Activated naive CD4-positive, alpha-beta T cell treated with anti-CD3 and anti-CD28 coated beads, Interleukin-2, amount 50 U/mL, for 72 hours (primary cell): ENCODE results near the gene CEP95. TPM values are rescaled to one million over a fixed set of nuclear protein-coding genes. Genes with fewer than 3 reads are reported as not detected.
"Not testable (repeated sequence)": the region's sequence is repeated elsewhere in the genome, so short reads cannot be mapped to it uniquely, and the experiment has no call there.

ENCODE experiments used
- ATAC-seq, 2 donors: fragments of 150-1000 bp; cut with Tn5 transposase; 2 replicates each; pipeline ENCODE4 v1.10.0; 2021; ENCODE audit warnings: mild to moderate bottlenecking in 2 of 2, moderate library complexity in 2 of 2
- DNase-seq, 2 donors: peaks; one replicate each; pipeline ENCODE4 v3.0.0; 2021 to 2022; ENCODE audit warnings: low spot score in 2 of 2
- H3K27ac Mint-ChIP-seq, 2 donors: one replicate each; pipeline ENCODE4 v1.8.0; 2022; ENCODE audit warnings: mild to moderate bottlenecking in 2 of 2, mixed read lengths in 2 of 2
- H3K36me3 Mint-ChIP-seq, 2 donors: one replicate each; pipeline ENCODE4 v1.8.0; 2022; ENCODE audit warnings: mixed read lengths in 2 of 2
- H3K9me3 Mint-ChIP-seq, 2 donors: one replicate each; pipeline ENCODE4 v1.8.0; 2022; ENCODE audit warnings: mixed read lengths in 2 of 2
- total RNA-seq, 2 donors: library from RNA; stranded (reverse); gene quantifications; one replicate each; pipeline ENCODE4 v1.2.3, GENCODE V29; 2022

The CEP95 gene, protein sequence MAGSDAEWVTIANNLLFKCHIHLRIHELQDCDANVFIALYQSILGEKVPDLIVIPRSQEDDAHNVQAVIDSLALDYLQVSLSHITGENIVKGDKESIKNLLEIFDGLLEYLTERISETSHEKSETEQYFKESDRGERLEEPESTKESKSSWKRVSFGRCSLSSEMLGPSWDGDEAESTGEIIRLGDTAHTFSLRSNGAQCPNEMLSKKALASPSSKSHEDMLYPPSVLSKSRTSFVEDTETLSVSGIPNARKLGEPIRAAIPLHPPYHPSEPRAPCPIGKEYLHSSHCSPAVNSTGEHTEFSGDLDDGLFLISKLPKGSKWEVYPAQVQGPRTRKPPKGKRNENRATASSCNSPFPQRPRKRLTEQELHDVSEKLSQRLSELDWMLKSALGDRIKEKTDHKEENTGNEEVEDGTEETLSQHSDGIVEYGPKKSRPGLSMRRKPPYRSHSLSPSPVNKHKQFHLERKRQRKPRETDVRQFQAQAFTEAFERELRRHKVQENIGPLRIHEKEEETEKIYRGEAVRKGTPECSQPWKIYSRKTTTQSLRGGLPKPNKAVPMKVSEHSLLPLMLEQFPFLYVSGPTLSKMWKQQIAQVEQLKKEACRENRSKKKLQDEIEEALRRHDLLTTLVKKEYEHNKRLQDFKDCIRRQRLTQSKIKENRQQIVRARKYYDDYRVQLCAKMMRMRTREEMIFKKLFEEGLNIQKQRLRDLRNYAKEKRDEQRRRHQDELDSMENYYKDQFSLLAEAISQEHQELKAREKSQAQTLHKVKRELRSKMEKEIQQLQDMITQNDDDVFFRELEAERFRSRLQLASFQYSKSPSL
- total RNA-seq = 100 to 1,000 TPM in 1 of 2 donors, 10 to 100 TPM in 1; 49.5 to 142 TPM

GRCh38 chr17:64506576-64507412 is at the start of gene CEP95:
Gene CEP95 (plus strand): TSS chr17:64506977. CDS start chr17:64507098, 121 bp downstream.
- DNase-seq = peak; percentile 93 to 97
- ATAC-seq = peak; percentile 58 to 69
- peak within 1 kb of the TSS; percentile 100 for H3K27ac Mint-ChIP-seq
- H3K36me3 Mint-ChIP-seq = peaks cover 58 to 64% of the 10 kb centered on the region in 2 donors
- H3K9me3 Mint-ChIP-seq = no peaks in the 10 kb centered on the region

GRCh38 chr17:64457156-64457555 is 49.6 kb upstream of the CEP95 start:
- no peaks in the 10 kb centered on the region for H3K9me3 Mint-ChIP-seq
- peak overlapping the region in 1 of 2 donors; percentile 53 for H3K27ac Mint-ChIP-seq
- no peak for DNase-seq
- ATAC-seq = no peak
- no peaks in the 10 kb centered on the region for H3K36me3 Mint-ChIP-seq

- H3K9me3 Mint-ChIP-seq = no peaks in the 10 kb centered on the region
- no peak for ATAC-seq
- H3K27ac Mint-ChIP-seq = peak overlapping the region in 1 of 2 donors; percentile 52
- no peaks in the 10 kb centered on the region for H3K36me3 Mint-ChIP-seq
- DNase-seq = no peak
Observed at GRCh38 chr17:64458756-64459155, 48.0 kb upstream of the CEP95 start.

DNA sequence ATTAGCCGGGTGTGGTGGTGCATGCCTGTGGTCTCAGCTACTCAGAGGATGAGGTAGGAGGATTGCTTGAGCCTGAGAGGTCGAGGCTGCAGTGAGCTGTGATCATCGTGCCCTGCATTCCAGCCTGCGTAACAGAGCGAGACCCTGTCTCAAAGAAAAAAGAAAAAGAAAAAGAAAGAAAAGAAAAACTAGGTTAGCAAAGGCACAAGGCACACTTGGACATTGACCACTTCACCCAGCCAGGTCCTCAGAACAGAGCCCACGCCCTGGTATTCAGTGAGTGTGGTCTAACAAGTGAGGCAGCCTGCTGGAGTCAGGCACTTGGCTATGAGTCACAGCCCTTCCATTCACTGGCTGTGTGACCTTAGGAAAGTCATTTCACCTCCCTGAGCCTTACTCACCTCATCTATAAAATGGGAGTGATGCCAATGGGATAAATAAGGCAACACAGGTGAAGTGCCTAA is 47.5 kb upstream of the CEP95 start:
- no peak for DNase-seq
- peak overlapping the region in 1 of 2 donors; percentile 52 for H3K27ac Mint-ChIP-seq

GRCh38 chr17:64459818-64460217 is 47.0 kb upstream of the CEP95 start:
- not testable (repeated sequence) for H3K9me3 Mint-ChIP-seq, H3K27ac Mint-ChIP-seq, ATAC-seq, DNase-seq, H3K36me3 Mint-ChIP-seq

More for the DNA sequence above, 47.5 kb upstream of the CEP95 start:
- Mint-ChIP-seq H3K9me3 (no peaks in the 10 kb centered on the region), H3K36me3 (no peaks in the 10 kb centered on the region)
- ATAC-seq = peak; percentile 35 to 95

GRCh38 chr17:64460955-64461354 is 45.8 kb upstream of the CEP95 start:
- no peak for ATAC-seq
- no peaks in the 10 kb centered on the region for H3K36me3 Mint-ChIP-seq
- DNase-seq = no peak
- no peaks in the 10 kb centered on the region for H3K9me3 Mint-ChIP-seq
- no peak overlapping the region for H3K27ac Mint-ChIP-seq

- Mint-ChIP-seq H3K36me3 (no peaks in the 10 kb centered on the region), H3K9me3 (no peaks in the 10 kb centered on the region), H3K27ac (no peak overlapping the region)
- no peak for DNase-seq
- no peak for ATAC-seq
Observed at GRCh38 chr17:64461788-64462187, 45.0 kb upstream of the CEP95 start.

GRCh38 chr17:64466019-64466735 is 40.6 kb upstream of the CEP95 start:
- Mint-ChIP-seq H3K9me3 (no peaks in the 10 kb centered on the region), H3K27ac (no peak overlapping the region), H3K36me3 (no peaks in the 10 kb centered on the region)
- ATAC-seq (no peak), DNase-seq (no peak)

DNA sequence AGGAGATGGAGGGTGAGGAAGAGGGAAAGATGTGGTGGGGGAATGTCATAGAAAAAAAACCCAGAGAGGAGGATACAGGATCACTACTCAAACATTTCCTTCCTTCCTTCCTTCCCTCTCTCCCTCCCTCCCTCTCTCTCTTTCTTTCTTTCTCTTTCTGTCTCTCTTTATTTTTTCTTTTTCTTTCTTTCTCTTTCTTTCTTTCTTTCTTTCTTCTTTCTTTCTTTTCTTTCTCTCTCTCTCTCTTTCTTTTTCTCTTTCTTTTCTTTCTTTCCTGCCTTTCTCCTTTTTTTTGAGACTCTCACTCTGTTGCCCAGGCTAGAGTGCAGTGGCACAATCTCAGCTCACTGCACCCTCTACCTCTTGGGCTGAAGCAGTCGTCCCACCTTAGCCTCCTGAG is 39.9 kb upstream of the CEP95 start:
- not testable (repeated sequence) for ATAC-seq, H3K9me3 Mint-ChIP-seq, H3K36me3 Mint-ChIP-seq, DNase-seq
- H3K27ac Mint-ChIP-seq = peak overlapping the region in 1 of 2 donors; percentile 58

DNA sequence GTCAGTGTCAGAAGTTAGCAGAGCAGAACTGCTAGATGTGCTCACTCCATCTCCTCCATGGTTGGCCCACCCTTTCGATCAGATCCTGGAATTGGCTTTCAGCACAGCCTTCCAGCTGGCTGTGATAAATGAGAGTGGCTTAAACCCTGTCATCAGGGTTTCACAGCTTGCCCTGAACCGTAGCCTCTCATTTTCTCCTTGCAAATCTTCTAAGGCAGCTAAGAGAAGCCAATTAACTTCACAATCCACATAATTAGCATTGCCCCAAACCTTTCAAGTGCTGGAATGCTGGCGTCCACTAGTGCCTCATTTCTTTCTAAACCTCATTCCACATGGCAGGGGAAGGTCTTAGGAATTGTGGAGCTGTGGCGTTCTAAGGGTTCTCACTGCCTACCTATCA is 36.2 kb upstream of the CEP95 start:
- Mint-ChIP-seq H3K36me3 (no peaks in the 10 kb centered on the region), H3K27ac (no peak overlapping the region), H3K9me3 (no peaks in the 10 kb centered on the region)
- ATAC-seq = no peak
- no peak for DNase-seq

- no peaks in the 10 kb centered on the region for H3K36me3 Mint-ChIP-seq
- H3K9me3 Mint-ChIP-seq = no peaks in the 10 kb centered on the region
- no peak overlapping the region for H3K27ac Mint-ChIP-seq
- no peak for ATAC-seq
- DNase-seq = no peak
Observed at GRCh38 chr17:64471440-64471839, 35.3 kb upstream of the CEP95 start.

DNA sequence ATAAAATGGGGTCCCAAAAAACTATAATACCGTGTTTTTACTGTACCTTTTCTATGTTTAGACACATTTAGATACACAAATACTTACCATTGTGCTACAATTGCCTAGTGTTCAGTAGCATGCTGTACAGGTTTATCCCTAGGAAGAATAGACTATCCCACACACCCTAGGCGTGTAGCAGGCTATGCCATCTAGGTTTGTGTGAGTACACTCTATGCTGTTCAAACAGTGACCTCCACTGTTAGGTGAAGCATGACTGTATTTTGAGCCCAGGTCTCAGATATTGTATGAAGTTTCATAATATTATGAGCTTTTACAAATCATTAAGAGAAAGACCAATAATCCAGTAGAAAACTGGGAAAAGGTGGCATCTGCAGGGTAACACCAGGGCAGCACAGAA is 34.2 kb upstream of the CEP95 start:
- no peak overlapping the region for H3K27ac Mint-ChIP-seq
- no peaks in the 10 kb centered on the region for H3K9me3 Mint-ChIP-seq

GRCh38 chr17:64477849-64478248 is 28.9 kb upstream of the CEP95 start:
- H3K27ac Mint-ChIP-seq = no peak overlapping the region
- no peak for ATAC-seq
- no peak for DNase-seq
- H3K36me3 Mint-ChIP-seq = peaks cover 0 to 5% of the 10 kb centered on the region in 2 donors
- no peaks in the 10 kb centered on the region for H3K9me3 Mint-ChIP-seq

More for the DNA sequence above, 34.2 kb upstream of the CEP95 start:
- DNase-seq (no peak), ATAC-seq (no peak)
- no peaks in the 10 kb centered on the region for H3K36me3 Mint-ChIP-seq

DNA sequence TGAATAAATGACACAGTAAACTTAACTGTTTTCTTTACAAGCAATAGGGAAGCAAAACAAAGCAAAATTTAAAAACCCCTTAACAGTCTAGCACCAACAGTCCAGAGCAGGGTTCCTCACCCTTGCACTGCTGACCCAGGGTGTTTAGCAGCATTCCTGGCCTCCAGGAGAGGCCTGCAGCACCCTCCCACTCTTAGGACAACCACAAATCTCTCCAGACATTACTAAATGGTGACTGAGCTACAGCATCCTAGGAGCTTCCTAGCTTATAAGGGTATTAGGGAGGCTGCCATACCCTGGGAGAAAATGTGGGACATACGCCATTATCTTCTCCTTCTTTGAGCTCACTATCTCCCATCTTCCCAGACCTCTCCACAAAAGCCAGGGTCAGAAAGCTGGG is 25.8 kb upstream of the CEP95 start:
- H3K9me3 Mint-ChIP-seq = no peaks in the 10 kb centered on the region
- H3K36me3 Mint-ChIP-seq = peaks cover 0 to 10% of the 10 kb centered on the region in 2 donors
- ATAC-seq (peak in 1 of 2 donors; percentile 12), DNase-seq (no peak)
- no peak overlapping the region for H3K27ac Mint-ChIP-seq

GRCh38 chr17:64484380-64484779 is 22.4 kb upstream of the CEP95 start:
- Mint-ChIP-seq H3K36me3 (peaks cover 6 to 10% of the 10 kb centered on the region in 2 donors), H3K9me3 (no peaks in the 10 kb centered on the region), H3K27ac (peak overlapping the region in 1 of 2 donors; percentile 85)
- ATAC-seq (no peak), DNase-seq (no peak)

DNA sequence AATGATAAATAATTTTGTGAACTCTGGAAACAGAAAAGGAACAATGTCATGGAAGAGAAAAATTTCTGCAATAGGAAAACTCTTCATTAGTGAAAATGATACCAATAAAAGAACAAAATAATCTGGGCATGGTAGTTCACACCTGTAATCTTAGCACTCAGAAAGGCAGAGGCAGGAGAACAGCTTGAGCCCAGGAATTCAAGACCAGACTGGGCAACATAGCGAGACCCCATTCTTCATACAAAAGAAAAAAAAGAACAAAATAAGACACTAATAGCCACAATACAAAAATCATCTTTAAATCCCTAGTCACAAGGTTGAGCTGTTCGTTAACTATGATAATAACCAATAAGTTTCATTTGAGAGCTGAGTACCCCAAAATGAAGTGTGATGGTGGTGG is 18.5 kb upstream of the CEP95 start:
- H3K36me3 Mint-ChIP-seq = peaks cover 12 to 17% of the 10 kb centered on the region in 2 donors
- H3K27ac Mint-ChIP-seq = no peak overlapping the region
- no peaks in the 10 kb centered on the region for H3K9me3 Mint-ChIP-seq
- ATAC-seq (no peak), DNase-seq (no peak)
